ENCODE measurements around the gene CYP2D6. TPM values are rescaled to one million over a fixed set of nuclear protein-coding genes. Genes with fewer than 3 reads are reported as not detected.
A peak's percentile ranks its signal among the peaks of the same experiment; 100 is the strongest.

Gene CYP2D6
- total and polyA plus RNA-seq, 2 of the 13 experiments (the other 11 are each of a cell fraction or from before 2014, with no cell fraction given) = 1.0 to 3.7 TPM

DNA sequence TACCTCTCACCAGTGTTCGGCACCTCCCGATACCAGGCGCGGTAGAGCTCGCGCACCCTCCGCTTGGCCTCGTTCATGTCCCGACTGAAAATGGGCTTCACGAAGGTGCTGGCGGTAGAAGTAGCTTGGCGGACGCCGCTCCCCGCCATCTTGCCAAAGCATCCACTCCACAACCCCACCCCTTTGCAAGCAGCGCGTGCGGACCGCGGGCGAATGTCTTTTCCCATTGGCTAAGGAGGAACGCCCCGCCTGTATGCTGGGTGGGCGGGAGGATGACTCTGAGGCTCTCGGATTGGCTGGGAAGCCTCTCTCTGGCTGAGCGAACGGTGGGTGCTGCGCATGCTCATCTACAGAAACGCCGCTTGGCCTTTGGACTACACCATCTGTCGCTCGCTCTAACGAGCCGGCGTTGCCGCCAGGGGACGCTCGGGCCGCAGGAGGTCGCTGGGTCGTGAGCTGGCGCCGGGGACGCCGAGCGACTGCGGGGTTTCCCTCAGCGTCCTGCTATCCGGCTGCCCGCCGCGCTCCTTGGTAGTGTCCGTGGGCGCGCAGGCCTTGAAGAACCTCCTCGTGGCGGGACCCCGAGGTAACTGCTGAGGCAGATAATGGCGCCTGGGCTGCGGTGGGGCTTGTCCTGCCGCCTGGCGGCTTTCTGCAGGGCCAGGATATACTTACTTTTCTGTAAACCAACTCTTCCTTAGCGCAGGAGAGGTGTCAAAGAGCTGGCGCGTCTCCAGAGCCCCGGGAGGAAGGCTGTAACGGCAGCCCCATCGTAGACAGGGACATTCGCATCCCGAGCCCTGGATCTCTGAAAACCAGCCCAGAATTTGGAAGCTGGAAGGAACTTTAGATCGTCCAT, 39.8 kb downstream of the CYP2D6 start, which contains the start of gene NDUFA6 (continued):
- TF ChIP-seq, protein P1, sequence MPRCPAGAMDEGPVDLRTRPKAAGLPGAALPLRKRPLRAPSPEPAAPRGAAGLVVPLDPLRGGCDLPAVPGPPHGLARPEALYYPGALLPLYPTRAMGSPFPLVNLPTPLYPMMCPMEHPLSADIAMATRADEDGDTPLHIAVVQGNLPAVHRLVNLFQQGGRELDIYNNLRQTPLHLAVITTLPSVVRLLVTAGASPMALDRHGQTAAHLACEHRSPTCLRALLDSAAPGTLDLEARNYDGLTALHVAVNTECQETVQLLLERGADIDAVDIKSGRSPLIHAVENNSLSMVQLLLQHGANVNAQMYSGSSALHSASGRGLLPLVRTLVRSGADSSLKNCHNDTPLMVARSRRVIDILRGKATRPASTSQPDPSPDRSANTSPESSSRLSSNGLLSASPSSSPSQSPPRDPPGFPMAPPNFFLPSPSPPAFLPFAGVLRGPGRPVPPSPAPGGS (CRISPR knock-in tag; IDR thresholded peaks at IDR 0.05) = peak; percentile 91; the same call in 1 of the 2 replicates
- TF ChIP-seq ZNF253 (CRISPR knock-in tag; IDR thresholded peaks at IDR 0.05; ENCODE audit: borderline replicate concordance) (no peak), ZNF563 (CRISPR knock-in tag; IDR thresholded peaks at IDR 0.05) (peak; percentile 28; the same call in 1 of the 2 replicates), NAIF1 (CRISPR knock-in tag; IDR thresholded peaks at IDR 0.05; ENCODE audit: borderline replicate concordance) (no peak), HOXA5 (CRISPR knock-in tag; IDR thresholded peaks at IDR 0.05) (peak; percentile 84), SNAPC2 (CRISPR knock-in tag; IDR thresholded peaks at IDR 0.05) (no peak), ZNF616 (CRISPR knock-in tag; IDR thresholded peaks at IDR 0.05; ENCODE audit: low read depth) (0 out of 2 replicates have a peak, but pooled peaks have one; percentile 73), PTBP1 (IDR thresholded peaks at IDR 0.05; ENCODE audit: low read depth, low read length, poor library complexity, severe bottlenecking) (no peak), NFYC (CRISPR knock-in tag; IDR thresholded peaks at IDR 0.05) (peak; percentile 91), THYN1 (CRISPR knock-in tag; IDR thresholded peaks at IDR 0.05; ENCODE audit: borderline replicate concordance, low read depth) (no peak), SMAD1 (CRISPR knock-in tag; IDR thresholded peaks at IDR 0.05; ENCODE audit: borderline replicate concordance, low read depth) (peak; percentile 87; the same call in 1 of the 2 replicates), WIZ (CRISPR knock-in tag; IDR thresholded peaks at IDR 0.05) (no peak; the same call in 1 of the 2 replicates), SUZ12 (IDR thresholded peaks at IDR 0.05; ENCODE audit: low read depth, low read length) (no peak), NCOA1 (CRISPR knock-in tag; IDR thresholded peaks at IDR 0.05) (no peak), ZNF644 (CRISPR knock-in tag; IDR thresholded peaks at IDR 0.05; ENCODE audit: low read depth) (no peak), ZNF260 (CRISPR knock-in tag; IDR thresholded peaks at IDR 0.05; ENCODE audit: borderline replicate concordance, low read depth) (no peak), MTF2 (CRISPR knock-in tag; IDR thresholded peaks at IDR 0.05; ENCODE audit: borderline replicate concordance) (no peak), ZNF746 (CRISPR knock-in tag; IDR thresholded peaks at IDR 0.05) (no peak; the same call in 1 of the 2 replicates), ZNF674 (CRISPR knock-in tag; IDR thresholded peaks at IDR 0.05; ENCODE audit: low read depth) (no peak), ZSCAN29 (CRISPR knock-in tag; conservative IDR thresholded peaks at IDR 0.05) (peak; percentile 85; the same call in 1 of the 2 replicates)
- TF ChIP-seq, protein P2, sequence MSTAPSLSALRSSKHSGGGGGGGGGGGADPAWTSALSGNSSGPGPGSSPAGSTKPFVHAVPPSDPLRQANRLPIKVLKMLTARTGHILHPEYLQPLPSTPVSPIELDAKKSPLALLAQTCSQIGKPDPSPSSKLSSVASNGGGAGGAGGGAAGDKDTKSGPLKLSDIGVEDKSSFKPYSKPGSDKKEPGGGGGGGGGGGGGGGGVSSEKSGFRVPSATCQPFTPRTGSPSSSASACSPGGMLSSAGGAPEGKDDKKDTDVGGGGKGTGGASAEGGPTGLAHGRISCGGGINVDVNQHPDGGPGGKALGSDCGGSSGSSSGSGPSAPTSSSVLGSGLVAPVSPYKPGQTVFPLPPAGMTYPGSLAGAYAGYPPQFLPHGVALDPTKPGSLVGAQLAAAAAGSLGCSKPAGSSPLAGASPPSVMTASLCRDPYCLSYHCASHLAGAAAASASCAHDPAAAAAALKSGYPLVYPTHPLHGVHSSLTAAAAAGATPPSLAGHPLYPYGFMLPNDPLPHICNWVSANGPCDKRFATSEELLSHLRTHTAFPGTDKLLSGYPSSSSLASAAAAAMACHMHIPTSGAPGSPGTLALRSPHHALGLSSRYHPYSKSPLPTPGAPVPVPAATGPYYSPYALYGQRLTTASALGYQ (CRISPR knock-in tag; IDR thresholded peaks at IDR 0.05) = peak; percentile 84
- TF ChIP-seq, protein P3, sequence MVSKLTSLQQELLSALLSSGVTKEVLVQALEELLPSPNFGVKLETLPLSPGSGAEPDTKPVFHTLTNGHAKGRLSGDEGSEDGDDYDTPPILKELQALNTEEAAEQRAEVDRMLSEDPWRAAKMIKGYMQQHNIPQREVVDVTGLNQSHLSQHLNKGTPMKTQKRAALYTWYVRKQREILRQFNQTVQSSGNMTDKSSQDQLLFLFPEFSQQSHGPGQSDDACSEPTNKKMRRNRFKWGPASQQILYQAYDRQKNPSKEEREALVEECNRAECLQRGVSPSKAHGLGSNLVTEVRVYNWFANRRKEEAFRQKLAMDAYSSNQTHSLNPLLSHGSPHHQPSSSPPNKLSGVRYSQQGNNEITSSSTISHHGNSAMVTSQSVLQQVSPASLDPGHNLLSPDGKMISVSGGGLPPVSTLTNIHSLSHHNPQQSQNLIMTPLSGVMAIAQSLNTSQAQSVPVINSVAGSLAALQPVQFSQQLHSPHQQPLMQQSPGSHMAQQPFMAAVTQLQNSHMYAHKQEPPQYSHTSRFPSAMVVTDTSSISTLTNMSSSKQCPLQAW (CRISPR knock-in tag; IDR thresholded peaks at IDR 0.05) = peak; percentile 92
- TF ChIP-seq, protein P4, sequence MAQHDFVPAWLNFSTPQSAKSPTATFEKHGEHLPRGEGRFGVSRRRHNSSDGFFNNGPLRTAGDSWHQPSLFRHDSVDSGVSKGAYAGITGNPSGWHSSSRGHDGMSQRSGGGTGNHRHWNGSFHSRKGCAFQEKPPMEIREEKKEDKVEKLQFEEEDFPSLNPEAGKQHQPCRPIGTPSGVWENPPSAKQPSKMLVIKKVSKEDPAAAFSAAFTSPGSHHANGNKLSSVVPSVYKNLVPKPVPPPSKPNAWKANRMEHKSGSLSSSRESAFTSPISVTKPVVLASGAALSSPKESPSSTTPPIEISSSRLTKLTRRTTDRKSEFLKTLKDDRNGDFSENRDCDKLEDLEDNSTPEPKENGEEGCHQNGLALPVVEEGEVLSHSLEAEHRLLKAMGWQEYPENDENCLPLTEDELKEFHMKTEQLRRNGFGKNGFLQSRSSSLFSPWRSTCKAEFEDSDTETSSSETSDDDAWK (CRISPR knock-in tag; IDR thresholded peaks at IDR 0.05) = no peak

All from HepG2 (cell line).